Uterus (tissue), 2 donors: ENCODE measurements around the gene PVALB.

ENCODE experiments used
- CTCF ChIP-seq, 4 experiments: fragments of 200-600 bp in 2 of 4; fragments of 450-650 bp in 2 of 4; sonication (generic) in 2 of 4; IDR thresholded peaks; one replicate each; pipeline ENCODE4 v1.5.1; 2016 to 2019; ENCODE audit warnings: antibody characterized with exemption in 4 of 4, mild to moderate bottlenecking in 2 of 4, moderate library complexity in 1 of 4
- POLR2A ChIP-seq, 2 donors: fragments of 450-650 bp; IDR thresholded peaks; one replicate each; pipeline ENCODE4 v1.6.1; 2016; ENCODE audit warnings: antibody characterized with exemption in 2 of 2, mild to moderate bottlenecking in 1 of 2, moderate library complexity in 1 of 2

- TF ChIP-seq POLR2A (IDR thresholded peaks at IDR 0.05) (no peak), CTCF (IDR thresholded peaks at IDR 0.05) (no peak)
These were observed 41.3 kb upstream of the PVALB start for GRCh38 chr22:36858156-36858555.
